Stimulated activated CD4-positive, alpha-beta T cell treated with anti-CD3 and anti-CD28 coated beads, Interleukin-4, amount 100 ng/mL, for 4 hours (primary cell): Measurements from ENCODE around the gene TNFRSF25.
"Not testable (repeated sequence)": the region's sequence is repeated elsewhere in the genome, so short reads cannot be mapped to it uniquely, and the experiment has no call there.

Experiments used
- DNase-seq, 2 experiments: peaks; one replicate each; pipeline ENCODE4 v3.0.0-alpha.2; 2020

TNFRSF25 gene

GRCh38 chr1:6429660-6430411 lies 36.1 kb downstream of the TNFRSF25 start:
- not testable (repeated sequence) for DNase-seq

DNA sequence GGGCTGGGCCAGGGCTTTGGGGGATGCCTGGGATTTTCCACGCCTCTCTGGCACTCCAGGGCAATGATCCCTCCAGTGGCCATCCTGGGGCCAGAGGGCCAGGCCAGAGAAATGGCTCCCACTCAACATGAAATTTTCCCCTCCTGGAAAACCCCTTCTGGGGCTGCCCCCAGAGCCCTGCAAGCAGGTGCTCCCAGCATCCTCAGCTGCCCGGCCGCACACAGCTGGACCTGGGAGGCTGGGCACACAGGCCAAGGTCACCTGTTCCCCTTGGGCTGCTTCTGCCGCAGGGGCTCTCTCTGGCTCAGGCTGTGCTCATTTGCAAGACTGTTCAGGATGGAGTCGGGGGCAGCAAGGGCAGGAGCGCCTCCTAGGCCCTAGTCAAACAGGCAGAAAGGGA lies 37.5 kb downstream of the TNFRSF25 start:
- DNase-seq = not testable (repeated sequence)

- DNase-seq = no peak
Observed at GRCh38 chr1:6427441-6428390, 38.3 kb downstream of the TNFRSF25 start.

- DNase-seq = no peak
Observed at GRCh38 chr1:6426972-6427350, 39.0 kb downstream of the TNFRSF25 start.

DNA sequence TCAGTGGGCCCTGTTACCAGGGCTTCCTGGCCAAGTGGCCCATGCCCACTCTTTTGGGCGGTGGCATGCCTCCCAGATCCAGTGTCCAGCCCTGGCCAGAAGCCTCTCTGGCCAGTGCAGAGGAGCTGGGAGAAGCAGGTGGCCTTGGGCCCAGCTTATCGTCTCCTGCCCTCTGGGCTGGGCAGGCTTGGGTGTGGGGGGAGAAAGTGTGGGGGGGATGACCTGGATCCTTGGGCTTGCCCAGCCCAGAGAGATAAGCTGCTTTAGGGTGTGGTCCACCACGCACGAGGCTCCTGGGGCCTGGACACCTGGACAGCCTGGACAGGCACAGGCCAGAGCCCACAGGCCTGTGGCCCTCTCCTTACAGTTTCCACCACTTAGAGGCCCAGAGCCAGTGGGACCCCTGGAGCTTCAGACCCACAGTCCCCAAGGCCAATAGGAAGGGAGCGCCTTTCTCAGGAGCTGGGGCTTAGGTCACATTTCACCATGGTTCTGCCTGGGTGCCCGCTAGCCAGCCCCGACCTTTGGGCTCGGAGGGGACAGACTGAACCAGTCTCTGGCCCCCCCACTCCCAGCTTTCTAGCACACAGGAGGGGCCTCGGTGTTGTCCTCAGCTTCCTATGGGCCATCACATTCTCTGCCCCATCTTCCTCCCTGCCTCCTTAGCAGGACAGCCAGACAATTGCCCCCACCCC lies 39.5 kb downstream of the TNFRSF25 start:
- no peak for DNase-seq

DNA sequence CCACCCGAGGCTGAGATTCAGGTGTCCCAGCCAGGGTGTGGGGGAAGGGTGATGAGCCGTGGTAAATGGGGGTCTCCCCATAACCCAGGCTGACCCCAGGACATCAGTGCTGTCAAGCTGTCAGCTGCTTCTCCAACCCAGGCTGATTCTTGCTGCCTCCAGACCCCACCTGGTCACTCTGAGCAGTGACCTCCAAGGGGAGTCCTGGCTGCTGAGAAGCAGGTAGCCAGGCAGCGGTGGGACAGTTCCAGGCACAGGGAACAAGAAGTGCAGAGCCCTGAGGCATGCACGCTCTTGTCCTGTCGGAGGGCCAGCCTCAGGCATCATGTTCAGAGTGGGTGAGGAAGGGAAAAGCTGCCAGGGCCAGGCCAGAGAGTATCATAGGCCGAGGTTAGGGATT lies 40.3 kb downstream of the TNFRSF25 start:
- DNase-seq = no peak

- DNase-seq = no peak
Observed at GRCh38 chr1:6424619-6425593, 41.1 kb downstream of the TNFRSF25 start, which contains the start of gene ESPN. TSS of gene ESPN (plus strand) at chr1:6424776. CDS start at chr1:6424956, 180 bp downstream.

DNA sequence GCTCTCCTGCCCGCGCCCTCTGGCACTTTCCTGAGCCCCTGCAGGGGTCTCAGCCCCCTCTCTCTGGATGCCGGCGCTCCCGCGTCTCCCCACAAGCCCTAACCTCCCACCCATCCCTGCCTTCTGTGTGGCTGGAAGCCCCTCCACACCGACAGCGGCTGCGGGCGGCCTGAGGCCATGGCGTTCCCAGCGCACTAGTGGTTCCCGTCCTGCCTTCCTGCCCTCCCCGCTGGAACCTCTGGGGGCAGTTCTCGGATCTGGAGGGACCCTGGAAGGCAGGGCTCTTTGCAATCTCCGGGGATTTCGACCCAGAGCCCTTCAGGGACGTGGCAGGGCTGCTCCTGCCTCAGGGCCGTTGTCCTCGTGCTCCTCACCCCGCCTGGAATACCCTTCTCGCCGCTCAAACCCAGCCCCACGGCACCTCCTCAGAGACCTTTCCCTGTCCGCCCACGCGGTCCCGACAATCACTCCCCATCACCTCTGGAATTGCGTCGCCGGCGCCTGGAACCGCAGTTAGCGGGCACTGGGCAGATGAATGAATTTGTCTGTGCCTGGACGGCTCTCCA lies 41.9 kb downstream of the TNFRSF25 start:
- no peak for DNase-seq

GRCh38 chr1:6423321-6423999 lies 42.5 kb downstream of the TNFRSF25 start:
- peak; percentile 69 to 70 for DNase-seq

DNA sequence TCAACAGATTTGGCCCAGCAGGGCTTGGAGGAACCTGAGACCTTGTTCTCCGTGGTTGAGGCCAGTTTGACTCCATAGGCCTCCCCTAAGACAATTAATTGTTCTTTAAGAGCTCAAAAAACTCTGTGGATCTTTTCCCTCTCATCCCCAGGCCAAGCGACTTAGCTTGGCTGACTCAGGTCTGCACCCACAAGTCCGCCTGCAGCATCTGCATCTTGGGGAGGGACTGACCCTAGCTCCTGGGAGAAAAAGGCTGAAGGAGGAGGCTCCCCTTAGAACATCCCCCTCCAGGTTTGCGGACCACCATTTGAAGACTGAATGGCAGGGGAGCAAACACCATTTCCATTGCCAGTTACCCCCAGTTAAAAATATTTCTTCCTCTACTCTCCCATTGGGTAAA lies 44.7 kb downstream of the TNFRSF25 start:
- no peak for DNase-seq

GRCh38 chr1:6420454-6421042 lies 45.4 kb downstream of the TNFRSF25 start:
- no peak for DNase-seq

DNA sequence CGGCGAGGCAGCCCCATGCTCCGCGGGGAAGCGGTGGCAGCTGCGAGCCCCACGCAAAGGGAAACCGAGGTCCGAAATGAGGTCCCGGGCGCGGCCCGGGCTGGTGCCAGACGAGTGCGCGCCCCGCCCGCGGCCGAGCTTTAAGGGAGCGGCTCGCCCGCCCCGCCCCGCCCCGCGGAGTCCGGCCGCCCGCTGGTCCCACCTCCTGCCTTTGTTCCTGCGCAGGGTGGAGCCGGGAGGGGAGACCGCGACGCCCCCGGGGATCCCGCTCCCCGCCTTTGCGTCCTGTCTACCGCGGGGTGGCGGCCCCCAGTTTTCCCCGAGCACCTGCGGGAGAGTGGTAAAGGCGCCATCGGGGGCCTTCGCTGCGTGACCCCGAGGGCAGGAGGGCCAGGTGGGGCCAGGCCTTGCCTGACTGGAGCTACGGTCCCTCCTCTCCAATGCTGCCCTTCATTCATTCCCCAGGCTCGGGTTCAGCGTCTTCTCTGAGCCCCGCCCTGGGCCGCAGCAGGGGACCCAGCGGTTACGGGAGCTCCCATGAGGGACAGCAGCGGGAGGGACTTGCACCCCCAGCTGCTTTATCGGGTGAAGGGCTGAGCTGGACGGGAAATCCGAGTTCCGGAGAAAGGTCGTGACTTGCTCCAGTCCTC lies 46.0 kb downstream of the TNFRSF25 start, which contains the start of gene HES2:
Gene HES2 (minus strand): TSS at position 116 of the 650 bp plus-strand sequence. CDS start 99 bp downstream, at position 17.
- no peak for DNase-seq

GRCh38 chr1:6419397-6419803 lies 46.6 kb downstream of the TNFRSF25 start:
- DNase-seq = no peak

DNA sequence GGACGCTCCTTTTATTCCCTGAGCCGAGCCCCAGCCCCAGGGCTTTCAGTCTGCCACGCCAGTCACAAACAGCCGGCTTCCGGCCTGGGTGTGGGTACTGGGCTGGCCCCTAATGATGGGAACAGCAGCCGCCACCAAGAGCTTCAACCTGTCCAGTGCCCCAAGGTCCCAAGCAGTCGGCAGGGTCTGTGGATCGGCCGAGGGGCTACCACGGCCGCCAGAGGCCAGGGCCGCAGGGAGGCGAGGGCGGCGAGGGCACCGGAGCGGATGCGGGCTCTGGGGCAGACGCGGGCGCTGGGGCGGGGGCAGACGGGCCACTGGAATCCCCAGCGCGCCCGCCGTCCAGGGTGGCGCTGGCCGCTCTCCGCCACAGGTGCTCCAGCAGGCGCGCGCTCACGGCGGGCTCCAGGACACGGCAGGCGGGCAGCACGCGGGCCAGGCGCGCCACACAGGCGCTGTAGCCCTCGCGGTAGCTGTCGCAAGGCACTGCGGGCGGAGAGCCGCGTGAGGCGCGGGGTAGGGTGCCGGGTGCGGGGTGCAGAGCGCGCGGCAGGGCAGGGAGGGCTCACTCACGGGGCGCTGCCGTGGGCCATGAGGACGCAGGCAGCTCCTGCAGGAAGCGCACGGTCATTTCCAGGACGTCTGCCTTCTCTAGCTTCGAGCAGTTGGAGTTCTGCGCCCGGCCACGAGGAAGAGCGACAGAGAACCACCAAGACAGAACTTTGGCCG lies 47.1 kb downstream of the TNFRSF25 start:
- no peak for DNase-seq

GRCh38 chr1:6417961-6418667 lies 47.9 kb downstream of the TNFRSF25 start:
- DNase-seq = no peak

- no peak for DNase-seq
Observed at GRCh38 chr1:6416906-6417305, 49.1 kb downstream of the TNFRSF25 start.

GRCh38 chr1:6416295-6416656 lies 49.7 kb downstream of the TNFRSF25 start:
- DNase-seq = no peak

DNA sequence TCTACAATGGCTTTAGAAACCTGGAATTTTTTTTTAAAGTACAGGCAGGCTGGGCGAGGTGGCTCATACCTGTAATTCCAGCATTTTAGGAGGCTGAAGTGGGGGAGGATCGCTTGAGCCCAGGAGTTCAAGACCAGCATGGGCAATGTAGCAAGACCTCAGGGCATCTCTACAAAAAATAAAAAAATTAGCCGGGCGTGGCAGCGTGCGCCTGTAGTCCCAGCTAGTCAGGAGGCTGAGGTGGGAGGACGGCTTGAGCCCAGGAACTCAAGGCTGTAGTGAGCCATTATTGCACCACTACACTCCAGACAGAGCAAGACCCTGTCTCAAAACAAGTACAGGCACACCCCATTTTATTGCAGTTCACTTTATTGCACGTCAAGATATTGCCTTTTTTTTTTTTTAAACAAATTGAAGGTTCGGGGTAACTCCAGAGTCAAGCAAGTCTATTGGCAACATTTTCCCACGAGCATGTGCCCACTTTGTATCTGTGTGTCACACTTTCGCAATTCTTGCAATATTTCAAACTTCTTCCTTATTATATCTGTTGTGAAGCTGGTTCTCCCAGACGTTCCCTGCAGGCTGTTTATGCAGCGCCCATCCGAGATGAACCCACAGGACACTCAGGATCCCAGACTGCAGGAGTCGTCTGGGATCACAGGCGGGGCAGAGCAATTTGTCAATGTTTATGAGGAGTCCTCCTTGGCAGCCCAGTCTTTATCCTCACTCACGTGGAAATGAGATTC lies 50.9 kb downstream of the TNFRSF25 start:
- DNase-seq = no peak
